GM23338 (cell line): ENCODE measurements around the gene AFF3. TPM values are rescaled to one million over a fixed set of nuclear protein-coding genes. Genes with fewer than 3 reads are reported as not detected.

Source experiments
- ATAC-seq: fragments of 200-7000 bp; cut with Tn5 transposase; 3 replicates; pipeline ENCODE4 v1.9.1; 2020
- DNase-seq: peaks from one replicate; pipeline ENCODE4 v3.0.0-alpha.2; 2015; ENCODE audit warnings: low spot score
- H2AFZ ChIP-seq: fragments of 200-600 bp; sonication (generic); 2 replicates; pipeline ENCODE4 v1.8.0; 2016; ENCODE audit warnings: antibody characterized with exemption, mild to moderate bottlenecking, moderate library complexity
- H3F3A ChIP-seq: fragments of 200-600 bp; sonication (generic); replicated peaks from 2 replicates; pipeline ENCODE4 v1.8.0; 2017; ENCODE audit warnings: antibody characterized with exemption, mixed run types, low read depth
- H3K27ac ChIP-seq: fragments of 200-600 bp; sonication (generic); 2 replicates; pipeline ENCODE4 v1.6.1; 2016; ENCODE audit warnings: low read depth
- H3K27me3 ChIP-seq: fragments of 200-600 bp; sonication (generic); 2 replicates; pipeline ENCODE4 v1.8.0; 2016; ENCODE audit warnings: mild to moderate bottlenecking, mixed run types, moderate library complexity; ENCODE audit not compliant: insufficient read depth
- H3K36me3 ChIP-seq: fragments of 200-600 bp; sonication (generic); 2 replicates; pipeline ENCODE4 v1.8.0; 2016; ENCODE audit warnings: mild to moderate bottlenecking; ENCODE audit not compliant: insufficient read depth
- H3K4me1 ChIP-seq: fragments of 200-600 bp; sonication (generic); 2 replicates; pipeline ENCODE4 v1.8.0; 2016; ENCODE audit warnings: mild to moderate bottlenecking, moderate library complexity; ENCODE audit not compliant: insufficient read depth
- H3K4me2 ChIP-seq: fragments of 200-600 bp; sonication (generic); 2 replicates; pipeline ENCODE4 v1.7.1; 2017; ENCODE audit warnings: mixed run types
- H3K4me3 ChIP-seq: fragments of 200-600 bp; sonication (generic); 2 replicates; pipeline ENCODE4 v1.6.1; 2016; ENCODE audit warnings: mixed run types
- H3K79me2 ChIP-seq: fragments of 200-600 bp; sonication (generic); replicated peaks from 2 replicates; pipeline ENCODE4 v1.8.0; 2017; ENCODE audit warnings: mild to moderate bottlenecking; ENCODE audit not compliant: insufficient read depth
- H3K9me2 ChIP-seq: fragments of 200-600 bp; sonication (generic); 2 replicates; pipeline ENCODE4 v1.8.0; 2017; ENCODE audit not compliant: insufficient read depth
- H4K20me1 ChIP-seq: fragments of 200-600 bp; sonication (generic); replicated peaks from 2 replicates; pipeline ENCODE4 v1.8.0; 2017; ENCODE audit warnings: mild to moderate bottlenecking; ENCODE audit not compliant: insufficient read depth
- H3K27ac Mint-ChIP-seq: 2 replicates; pipeline ENCODE4 v1.8.0; 2020; ENCODE audit warnings: inconsistent platforms, mild to moderate bottlenecking, moderate library complexity, mixed read lengths
- H3K27me3 Mint-ChIP-seq: 3 replicates; pipeline ENCODE4 v1.8.0; 2022; ENCODE audit warnings: low read depth, mild to moderate bottlenecking, moderate library complexity, mixed read lengths, inconsistent platforms; ENCODE audit not compliant: insufficient read depth, poor library complexity
- H3K36me3 Mint-ChIP-seq: 3 replicates; pipeline ENCODE4 v1.8.0; 2021; ENCODE audit warnings: low read depth, mild to moderate bottlenecking, inconsistent platforms, moderate library complexity, mixed read lengths
- H3K4me1 Mint-ChIP-seq: 3 replicates; pipeline ENCODE4 v1.8.0; 2020; ENCODE audit warnings: mild to moderate bottlenecking, inconsistent platforms, mixed read lengths
- H3K4me3 Mint-ChIP-seq: 3 replicates; pipeline ENCODE4 v1.8.0; 2021; ENCODE audit warnings: moderate library complexity, mild to moderate bottlenecking, inconsistent platforms, mixed read lengths
- H3K9me3 Mint-ChIP-seq: 3 replicates; pipeline ENCODE4 v1.8.0; 2020; ENCODE audit warnings: moderate library complexity, mild to moderate bottlenecking, inconsistent platforms, mixed read lengths
- CREB1 ChIP-seq: fragments of 250-450 bp; sonication (Bioruptor Pico); IDR thresholded peaks from 2 replicates; pipeline ENCODE4 v1.5.0; 2020; ENCODE audit warnings: low read depth, mild to moderate bottlenecking, moderate library complexity
- ETS1 ChIP-seq: IDR thresholded peaks from 2 replicates; pipeline ENCODE4 v1.6.1; 2016; ENCODE audit warnings: antibody characterized with exemption
- EZH2 ChIP-seq: fragments of 200-600 bp; sonication (generic); IDR thresholded peaks from one replicate; pipeline ENCODE4 v1.8.0; 2017; ENCODE audit warnings: antibody characterized with exemption, mild to moderate bottlenecking, low read depth; ENCODE audit not compliant: unreplicated experiment
- EZH2phosphoT487 ChIP-seq: fragments of 200-600 bp; sonication (generic); IDR thresholded peaks from one replicate; pipeline ENCODE4 v1.8.1; 2018; ENCODE audit warnings: antibody characterized with exemption; ENCODE audit not compliant: unreplicated experiment
- JUNB ChIP-seq: IDR thresholded peaks from one replicate; pipeline ENCODE4 v1.6.1; 2016; ENCODE audit warnings: antibody characterized with exemption; ENCODE audit not compliant: unreplicated experiment
- NANOG ChIP-seq: IDR thresholded peaks from 2 replicates; pipeline ENCODE4 v1.6.1; 2016; ENCODE audit warnings: antibody characterized with exemption, borderline replicate concordance
- POLR2AphosphoS5 ChIP-seq: IDR thresholded peaks from 2 replicates; pipeline ENCODE4 v1.6.1; 2016; ENCODE audit warnings: antibody characterized with exemption, low read depth
- REST ChIP-seq: IDR thresholded peaks from one replicate; pipeline ENCODE4 v1.6.1; 2018; ENCODE audit warnings: antibody characterized with exemption; ENCODE audit not compliant: unreplicated experiment
- STAT1 ChIP-seq: IDR thresholded peaks from one replicate; pipeline ENCODE4 v1.6.1; 2016; ENCODE audit warnings: antibody characterized with exemption; ENCODE audit not compliant: unreplicated experiment
- ZNF114 ChIP-seq: fragments of 250-450 bp; sonication (Bioruptor Pico); IDR thresholded peaks from 2 replicates; pipeline ENCODE4 v1.5.0; 2020; ENCODE audit warnings: mild to moderate bottlenecking, moderate library complexity
- ZNF331 ChIP-seq: fragments of 250-450 bp; sonication (Bioruptor Pico); IDR thresholded peaks from 2 replicates; pipeline ENCODE4 v1.5.0; 2020; ENCODE audit warnings: low read depth, mild to moderate bottlenecking, moderate library complexity
- polyA plus RNA-seq: library from polyadenylated mRNA; unstranded; fragments of >200 nt; fragmentation: Nextera tagmentation; extraction: Ambion mirVana; gene quantifications from 2 replicates; pipeline ENCODE4 v1.2.1, GENCODE V29; 2016
- total RNA-seq: library from RNA; depleted of rRNA; stranded (reverse); fragments of >200 nt; shearing (Covaris generic); gene quantifications from 2 replicates; pipeline ENCODE4 v1.2.3, GENCODE V29; 2014
- TF ChIP-seq, protein P1 (sequence below), 2 experiments: fragments of 200-600 bp in 1 of 2; sonication (generic) in 1 of 2; conservative IDR thresholded peaks; 2 replicates each; pipeline versions ENCODE4 v1.5.1 to v1.6.1; 2016 to 2017; ENCODE audit warnings: antibody characterized with exemption in 2 of 2, low read depth in 2 of 2, mild to moderate bottlenecking in 2 of 2, moderate library complexity in 1 of 2
- TF ChIP-seq, protein P2 (sequence below): fragments of 250-450 bp; sonication (Bioruptor Pico); IDR thresholded peaks from 2 replicates; pipeline ENCODE4 v1.5.0; 2020; ENCODE audit warnings: mild to moderate bottlenecking, moderate library complexity

The AFF3 gene
- total and polyA plus RNA-seq, 2 experiments from 2014 or later = 0.73 to 1.4 TPM

DNA sequence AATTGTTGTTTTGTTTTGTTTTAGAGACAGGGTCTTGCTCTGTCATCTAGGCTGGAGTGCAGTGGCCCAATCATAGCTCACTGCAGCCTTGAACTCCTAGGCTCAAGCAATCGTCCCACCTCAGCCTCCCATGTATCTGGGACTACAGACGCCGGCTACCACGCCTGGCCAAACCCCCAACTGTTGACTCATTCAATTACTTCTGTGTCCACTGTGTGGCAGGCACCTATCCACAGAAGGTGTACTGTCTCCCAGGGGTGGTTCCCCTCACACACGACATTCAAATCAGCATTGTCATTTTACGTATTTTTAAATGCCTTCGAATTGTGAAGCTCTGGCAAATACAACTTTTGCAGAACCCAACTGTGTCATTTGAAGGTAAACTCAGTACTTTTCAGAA lies 464.6 kb downstream of the AFF3 start:
- no peak overlapping the region for H3K4me2 ChIP-seq
- no peaks in the 10 kb centered on the region for H3K79me2 ChIP-seq
- H3K4me1 ChIP-seq = no peaks in the 10 kb centered on the region
- no peak overlapping the region for H3K4me3 Mint-ChIP-seq
- no peaks in the 10 kb centered on the region for H3F3A ChIP-seq
- H4K20me1 ChIP-seq = no peaks in the 10 kb centered on the region
- H3K27ac Mint-ChIP-seq = no peak overlapping the region
- ATAC-seq = no peak
- no peak overlapping the region for H3K27ac ChIP-seq
- H3K36me3 Mint-ChIP-seq = no peaks in the 10 kb centered on the region
- H3K27me3 ChIP-seq = no peaks in the 10 kb centered on the region
- no peaks in the 10 kb centered on the region for H3K9me3 Mint-ChIP-seq
- DNase-seq = no peak
- no peaks in the 10 kb centered on the region for H3K36me3 ChIP-seq
- H3K4me3 ChIP-seq = no peak overlapping the region
- H2AFZ ChIP-seq = peak overlapping the region; percentile 78
- peaks cover 5% of the 10 kb centered on the region; the same call in 1 of the 2 replicates for H3K9me2 ChIP-seq
- no peaks in the 10 kb centered on the region for H3K27me3 Mint-ChIP-seq
- peaks cover 7% of the 10 kb centered on the region; the same call in 2 of the 3 replicates for H3K4me1 Mint-ChIP-seq
- TF ChIP-seq STAT1 (no peak), JUNB (no peak), ETS1 (no peak), CREB1 (no peak), REST (no peak), POLR2AphosphoS5 (no peak), EZH2 (no peak), ZNF114 (CRISPR knock-in tag) (no peak), ZNF331 (CRISPR knock-in tag) (no peak), EZH2phosphoT487 (no peak), NANOG (no peak)
- TF ChIP-seq, protein P1, sequence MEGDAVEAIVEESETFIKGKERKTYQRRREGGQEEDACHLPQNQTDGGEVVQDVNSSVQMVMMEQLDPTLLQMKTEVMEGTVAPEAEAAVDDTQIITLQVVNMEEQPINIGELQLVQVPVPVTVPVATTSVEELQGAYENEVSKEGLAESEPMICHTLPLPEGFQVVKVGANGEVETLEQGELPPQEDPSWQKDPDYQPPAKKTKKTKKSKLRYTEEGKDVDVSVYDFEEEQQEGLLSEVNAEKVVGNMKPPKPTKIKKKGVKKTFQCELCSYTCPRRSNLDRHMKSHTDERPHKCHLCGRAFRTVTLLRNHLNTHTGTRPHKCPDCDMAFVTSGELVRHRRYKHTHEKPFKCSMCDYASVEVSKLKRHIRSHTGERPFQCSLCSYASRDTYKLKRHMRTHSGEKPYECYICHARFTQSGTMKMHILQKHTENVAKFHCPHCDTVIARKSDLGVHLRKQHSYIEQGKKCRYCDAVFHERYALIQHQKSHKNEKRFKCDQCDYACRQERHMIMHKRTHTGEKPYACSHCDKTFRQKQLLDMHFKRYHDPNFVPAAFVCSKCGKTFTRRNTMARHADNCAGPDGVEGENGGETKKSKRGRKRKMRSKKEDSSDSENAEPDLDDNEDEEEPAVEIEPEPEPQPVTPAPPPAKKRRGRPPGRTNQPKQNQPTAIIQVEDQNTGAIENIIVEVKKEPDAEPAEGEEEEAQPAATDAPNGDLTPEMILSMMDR (conservative IDR thresholded peaks at IDR 0.05; ENCODE audit: low read depth in 2 of 2) = no peak
- TF ChIP-seq, protein P2, sequence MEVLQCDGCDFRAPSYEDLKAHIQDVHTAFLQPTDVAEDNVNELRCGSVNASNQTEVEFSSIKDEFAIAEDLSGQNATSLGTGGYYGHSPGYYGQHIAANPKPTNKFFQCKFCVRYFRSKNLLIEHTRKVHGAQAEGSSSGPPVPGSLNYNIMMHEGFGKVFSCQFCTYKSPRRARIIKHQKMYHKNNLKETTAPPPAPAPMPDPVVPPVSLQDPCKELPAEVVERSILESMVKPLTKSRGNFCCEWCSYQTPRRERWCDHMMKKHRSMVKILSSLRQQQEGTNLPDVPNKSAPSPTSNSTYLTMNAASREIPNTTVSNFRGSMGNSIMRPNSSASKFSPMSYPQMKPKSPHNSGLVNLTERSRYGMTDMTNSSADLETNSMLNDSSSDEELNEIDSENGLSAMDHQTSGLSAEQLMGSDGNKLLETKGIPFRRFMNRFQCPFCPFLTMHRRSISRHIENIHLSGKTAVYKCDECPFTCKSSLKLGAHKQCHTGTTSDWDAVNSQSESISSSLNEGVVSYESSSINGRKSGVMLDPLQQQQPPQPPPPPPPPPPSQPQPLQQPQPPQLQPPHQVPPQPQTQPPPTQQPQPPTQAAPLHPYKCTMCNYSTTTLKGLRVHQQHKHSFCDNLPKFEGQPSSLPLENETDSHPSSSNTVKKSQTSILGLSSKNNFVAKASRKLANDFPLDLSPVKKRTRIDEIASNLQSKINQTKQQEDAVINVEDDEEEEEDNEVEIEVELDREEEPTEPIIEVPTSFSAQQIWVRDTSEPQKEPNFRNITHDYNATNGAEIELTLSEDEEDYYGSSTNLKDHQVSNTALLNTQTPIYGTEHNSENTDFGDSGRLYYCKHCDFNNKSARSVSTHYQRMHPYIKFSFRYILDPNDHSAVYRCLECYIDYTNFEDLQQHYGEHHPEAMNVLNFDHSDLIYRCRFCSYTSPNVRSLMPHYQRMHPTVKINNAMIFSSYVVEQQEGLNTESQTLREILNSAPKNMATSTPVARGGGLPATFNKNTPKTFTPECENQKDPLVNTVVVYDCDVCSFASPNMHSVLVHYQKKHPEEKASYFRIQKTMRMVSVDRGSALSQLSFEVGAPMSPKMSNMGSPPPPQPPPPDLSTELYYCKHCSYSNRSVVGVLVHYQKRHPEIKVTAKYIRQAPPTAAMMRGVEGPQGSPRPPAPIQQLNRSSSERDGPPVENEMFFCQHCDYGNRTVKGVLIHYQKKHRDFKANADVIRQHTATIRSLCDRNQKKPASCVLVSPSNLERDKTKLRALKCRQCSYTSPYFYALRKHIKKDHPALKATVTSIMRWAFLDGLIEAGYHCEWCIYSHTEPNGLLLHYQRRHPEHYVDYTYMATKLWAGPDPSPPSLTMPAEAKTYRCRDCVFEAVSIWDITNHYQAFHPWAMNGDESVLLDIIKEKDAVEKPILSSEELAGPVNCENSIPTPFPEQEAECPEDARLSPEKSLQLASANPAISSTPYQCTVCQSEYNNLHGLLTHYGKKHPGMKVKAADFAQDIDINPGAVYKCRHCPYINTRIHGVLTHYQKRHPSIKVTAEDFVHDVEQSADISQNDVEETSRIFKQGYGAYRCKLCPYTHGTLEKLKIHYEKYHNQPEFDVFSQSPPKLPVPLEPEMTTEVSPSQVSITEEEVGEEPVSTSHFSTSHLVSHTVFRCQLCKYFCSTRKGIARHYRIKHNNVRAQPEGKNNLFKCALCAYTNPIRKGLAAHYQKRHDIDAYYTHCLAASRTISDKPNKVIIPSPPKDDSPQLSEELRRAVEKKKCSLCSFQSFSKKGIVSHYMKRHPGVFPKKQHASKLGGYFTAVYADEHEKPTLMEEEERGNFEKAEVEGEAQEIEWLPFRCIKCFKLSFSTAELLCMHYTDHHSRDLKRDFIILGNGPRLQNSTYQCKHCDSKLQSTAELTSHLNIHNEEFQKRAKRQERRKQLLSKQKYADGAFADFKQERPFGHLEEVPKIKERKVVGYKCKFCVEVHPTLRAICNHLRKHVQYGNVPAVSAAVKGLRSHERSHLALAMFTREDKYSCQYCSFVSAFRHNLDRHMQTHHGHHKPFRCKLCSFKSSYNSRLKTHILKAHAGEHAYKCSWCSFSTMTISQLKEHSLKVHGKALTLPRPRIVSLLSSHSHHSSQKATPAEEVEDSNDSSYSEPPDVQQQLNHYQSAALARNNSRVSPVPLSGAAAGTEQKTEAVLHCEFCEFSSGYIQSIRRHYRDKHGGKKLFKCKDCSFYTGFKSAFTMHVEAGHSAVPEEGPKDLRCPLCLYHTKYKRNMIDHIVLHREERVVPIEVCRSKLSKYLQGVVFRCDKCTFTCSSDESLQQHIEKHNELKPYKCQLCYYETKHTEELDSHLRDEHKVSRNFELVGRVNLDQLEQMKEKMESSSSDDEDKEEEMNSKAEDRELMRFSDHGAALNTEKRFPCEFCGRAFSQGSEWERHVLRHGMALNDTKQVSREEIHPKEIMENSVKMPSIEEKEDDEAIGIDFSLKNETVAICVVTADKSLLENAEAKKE (CRISPR knock-in tag) = no peak
